Thymus (tissue), 11 donors: ENCODE results near the gene STK36. TPM values are rescaled to one million over a fixed set of nuclear protein-coding genes. Genes with fewer than 3 reads are reported as not detected.

Source experiments
- DNase-seq, 9 donors: peaks; one replicate each; pipeline ENCODE4 v3.0.0-alpha.2; 2013; ENCODE audit warnings: low spot score in 9 of 9, low read depth in 6 of 9, missing footprints in 1 of 9
- H3K27ac ChIP-seq, 2 donors: one replicate each; pipeline ENCODE4 v1.5.1; 2013; ENCODE audit warnings: control low read depth in 1 of 2, low read depth in 1 of 2, low read length in 1 of 2, mild to moderate bottlenecking in 1 of 2, moderate library complexity in 1 of 2
- H3K27me3 ChIP-seq, 2 donors: one replicate each; pipeline ENCODE4 v1.5.1; 2013; ENCODE audit warnings: low read length in 1 of 2; ENCODE audit not compliant: control insufficient read depth in 2 of 2, insufficient read depth in 1 of 2
- H3K36me3 ChIP-seq, 2 donors: one replicate each; pipeline ENCODE4 v1.5.1; 2013; ENCODE audit warnings: low read length in 1 of 2, mild to moderate bottlenecking in 1 of 2, moderate library complexity in 1 of 2; ENCODE audit not compliant: control insufficient read depth in 2 of 2, insufficient read depth in 2 of 2
- H3K4me1 ChIP-seq, 2 donors: one replicate each; pipeline ENCODE4 v1.5.1; 2013; ENCODE audit warnings: low read length in 2 of 2; ENCODE audit not compliant: control insufficient read depth in 2 of 2, insufficient read depth in 2 of 2
- H3K4me3 ChIP-seq, 2 donors: one replicate each; pipeline ENCODE4 v1.5.1; 2013; ENCODE audit warnings: low read length in 2 of 2, control low read depth in 1 of 2, mild to moderate bottlenecking in 1 of 2
- H3K9me3 ChIP-seq, 2 donors: one replicate each; pipeline ENCODE4 v1.5.1; 2013; ENCODE audit warnings: low read length in 1 of 2, mild to moderate bottlenecking in 1 of 2; ENCODE audit not compliant: control insufficient read depth in 2 of 2, insufficient read depth in 1 of 2
- WGBS: extraction: QIAGEN DNeasy Blood & Tissue Kit; methylation state at CpG from one replicate; pipeline ENCODE4 v1.1.7; 2013; 5-methylcytosine and 5-hydroxymethylcytosine counted together
- polyA plus RNA-seq: library from polyadenylated mRNA; stranded (reverse); fragments of 200-250 nt; gene quantifications from one replicate; pipeline ENCODE4 v1.2.3, GENCODE V29; 2013
- total RNA-seq: library from RNA; stranded (reverse); fragments of 120-200 nt; gene quantifications from one replicate; pipeline ENCODE4 v1.2.4, GENCODE V29; 2013
- donor health status: healthy.

The STK36 gene
- total and polyA plus RNA-seq, 2 donors, result 6.0 to 19.1 TPM

GRCh38 chr2:218710334-218710686, 38.4 kb downstream of the STK36 start:
- Histone ChIP-seq H3K27ac (no peak overlapping the region), H3K4me1 (peaks cover 3 to 4% of the 10 kb centered on the region in 2 donors), H3K9me3 (no peaks in the 10 kb centered on the region), H3K27me3 (no peaks in the 10 kb centered on the region), H3K36me3 (no peaks in the 10 kb centered on the region), H3K4me3 (peak overlapping the region; percentile 72 to 86)
- DNase-seq, result no peak
- WGBS, result 59% methylated on average over 14 of the region's 14 CpGs

GRCh38 chr2:218710687-218711549, 39.0 kb downstream of the STK36 start, which contains the start of gene TTLL4:
TTLL4 (plus strand) TSS chr2:218710835; CDS start chr2:218737677, 26,842 bp downstream.
- H3K4me1 ChIP-seq, result peaks cover 3 to 4% of the 10 kb centered on the region in 2 donors
- H3K36me3 ChIP-seq, result peaks cover 0 to 2% of the 10 kb centered on the region in 2 donors
- H3K27me3 ChIP-seq, result no peaks in the 10 kb centered on the region
- peak; percentile 87 to 97 (median 94) for DNase-seq
- H3K27ac ChIP-seq, result peak within 1 kb of the TSS; percentile 68 to 82
- H3K4me3 ChIP-seq, result peak within 1 kb of the TSS; percentile 72 to 86
- H3K9me3 ChIP-seq, result no peaks in the 10 kb centered on the region
- under 1% methylated on average over 74 of the region's 74 CpGs for WGBS

- Histone ChIP-seq H3K4me1 (peaks cover 3 to 4% of the 10 kb centered on the region in 2 donors), H3K4me3 (peak overlapping the region; percentile 72 to 86), H3K27ac (no peak overlapping the region), H3K27me3 (no peaks in the 10 kb centered on the region), H3K9me3 (no peaks in the 10 kb centered on the region), H3K36me3 (peaks cover 0 to 6% of the 10 kb centered on the region in 2 donors)
- DNase-seq, result peak in 1 of 9 donors; percentile 14
- WGBS, result 24% methylated on average over 5 of the region's 5 CpGs
Measured at GRCh38 chr2:218711550-218711929, 39.7 kb downstream of the STK36 start.

- H3K36me3 ChIP-seq, result peaks cover 0 to 6% of the 10 kb centered on the region in 2 donors
- no peaks in the 10 kb centered on the region for H3K9me3 ChIP-seq
- no peak overlapping the region for H3K27ac ChIP-seq
- 99% methylated on average over 2 of the region's 2 CpGs for WGBS
- H3K4me1 ChIP-seq, result peaks cover 3 to 4% of the 10 kb centered on the region in 2 donors
- H3K27me3 ChIP-seq, result no peaks in the 10 kb centered on the region
- no peak overlapping the region for H3K4me3 ChIP-seq
- no peak for DNase-seq
Measured at GRCh38 chr2:218713922-218714321, 42.0 kb downstream of the STK36 start.

- 96% methylated on average over 4 of the region's 4 CpGs for WGBS
- H3K27ac ChIP-seq, result no peak overlapping the region
Measured at GRCh38 chr2:218716070-218716469, 44.2 kb downstream of the STK36 start.

GRCh38 chr2:218717262-218717661, 45.4 kb downstream of the STK36 start:
- WGBS, result 94% methylated on average over 3 of the region's 3 CpGs
- peaks cover 0 to 6% of the 10 kb centered on the region in 2 donors for H3K36me3 ChIP-seq
- no peaks in the 10 kb centered on the region for H3K27me3 ChIP-seq
- H3K9me3 ChIP-seq, result no peaks in the 10 kb centered on the region
- H3K4me3 ChIP-seq, result no peak overlapping the region
- DNase-seq, result no peak
- H3K27ac ChIP-seq, result no peak overlapping the region
- no peaks in the 10 kb centered on the region for H3K4me1 ChIP-seq

More at GRCh38 chr2:218716070-218716469, 44.2 kb downstream of the STK36 start:
- H3K27me3 ChIP-seq, result no peaks in the 10 kb centered on the region
- H3K4me3 ChIP-seq, result no peak overlapping the region
- DNase-seq, result no peak
- H3K9me3 ChIP-seq, result no peaks in the 10 kb centered on the region
- H3K4me1 ChIP-seq, result peaks cover 0 to 4% of the 10 kb centered on the region in 2 donors
- peaks cover 0 to 6% of the 10 kb centered on the region in 2 donors for H3K36me3 ChIP-seq

- Histone ChIP-seq H3K4me3 (no peak overlapping the region), H3K27me3 (no peaks in the 10 kb centered on the region), H3K4me1 (no peaks in the 10 kb centered on the region), H3K27ac (no peak overlapping the region), H3K9me3 (no peaks in the 10 kb centered on the region), H3K36me3 (peaks cover 0 to 6% of the 10 kb centered on the region in 2 donors)
- no peak for DNase-seq
- 97% methylated on average over 7 of the region's 7 CpGs for WGBS
Measured at GRCh38 chr2:218718058-218718457, 46.2 kb downstream of the STK36 start.

GRCh38 chr2:218719457-218719856, 47.6 kb downstream of the STK36 start:
- WGBS, result 84% methylated on average over 3 of the region's 3 CpGs
- H3K4me3 ChIP-seq, result no peak overlapping the region
- peaks cover 0 to 6% of the 10 kb centered on the region in 2 donors for H3K36me3 ChIP-seq
- no peak overlapping the region for H3K27ac ChIP-seq
- no peak for DNase-seq
- H3K27me3 ChIP-seq, result no peaks in the 10 kb centered on the region
- no peaks in the 10 kb centered on the region for H3K9me3 ChIP-seq
- no peaks in the 10 kb centered on the region for H3K4me1 ChIP-seq
